Activated CD4-positive, alpha-beta T cell treated with anti-CD3 and anti-CD28 coated beads, Interleukin-2, amount 50 U/mL, for 4 hours (primary cell): Measurements from ENCODE around the gene IRGQ.
"Not testable (repeated sequence)": the region's sequence is repeated elsewhere in the genome, so short reads cannot be mapped to it uniquely, and the experiment has no call there.

Source experiments
- DNase-seq, 2 experiments: peaks; one replicate each; pipeline ENCODE4 v3.0.0-alpha.2; 2020

IRGQ gene

GRCh38 chr19:43623889-43624670 is 28.1 kb upstream of the IRGQ start:
- DNase-seq = no peak

GRCh38 chr19:43622956-43623355 is 27.0 kb upstream of the IRGQ start:
- DNase-seq = no peak

GRCh38 chr19:43622070-43622469 is 26.1 kb upstream of the IRGQ start:
- DNase-seq = no peak

- peak; percentile 82 to 84 for DNase-seq
Measured at GRCh38 chr19:43620061-43621001, 24.4 kb upstream of the IRGQ start.

GRCh38 chr19:43619262-43620060 is 23.5 kb upstream of the IRGQ start, which contains the start of gene ZNF428:
ZNF428 (minus strand) TSS chr19:43619629; CDS start chr19:43614304, 5,325 bp downstream.
- peak; percentile 76 to 80 for DNase-seq

- DNase-seq = peak; percentile 20 to 22
Measured at GRCh38 chr19:43618921-43619261, 23.0 kb upstream of the IRGQ start.

- no peak for DNase-seq
Measured at GRCh38 chr19:43616954-43617353, 21.0 kb upstream of the IRGQ start.

- no peak for DNase-seq
Measured at GRCh38 chr19:43616306-43616705, 20.4 kb upstream of the IRGQ start.

GRCh38 chr19:43612374-43612773 is 16.4 kb upstream of the IRGQ start:
- DNase-seq = no peak

- DNase-seq = no peak
Measured at GRCh38 chr19:43611788-43612187, 15.9 kb upstream of the IRGQ start, which contains the start of gene SRRM5. SRRM5 (plus strand) TSS chr19:43612088; CDS start chr19:43612122, 34 bp downstream.

- DNase-seq = no peak
Measured at GRCh38 chr19:43610493-43610892, 14.6 kb upstream of the IRGQ start.

- no peak for DNase-seq
Measured at GRCh38 chr19:43609872-43610271, 13.9 kb upstream of the IRGQ start.

GRCh38 chr19:43607238-43608205 is 11.6 kb upstream of the IRGQ start:
- no peak for DNase-seq

GRCh38 chr19:43606569-43607229 is 10.8 kb upstream of the IRGQ start:
- no peak for DNase-seq

GRCh38 chr19:43605875-43606568 is 10.1 kb upstream of the IRGQ start:
- DNase-seq = no peak

- DNase-seq = not testable (repeated sequence)
Measured at GRCh38 chr19:43600326-43600725, 4.4 kb upstream of the IRGQ start.

- no peak for DNase-seq
Measured at GRCh38 chr19:43599635-43600295, 3.8 kb upstream of the IRGQ start.

GRCh38 chr19:43598445-43599240 is 2.7 kb upstream of the IRGQ start:
- DNase-seq = no peak

- DNase-seq = no peak
Measured at GRCh38 chr19:43597876-43598275, 1.9 kb upstream of the IRGQ start.
